ENCODE results near the gene PLEKHG5.
"Not testable (repeated sequence)": the region's sequence is repeated elsewhere in the genome, so short reads cannot be mapped to it uniquely, and the experiment has no call there.

Gene PLEKHG5

GRCh38 chr1:6446665-6447015, 44.8 kb downstream of the PLEKHG5 start:
- no peak overlapping the region for H3K27ac ChIP-seq
- TF ChIP-seq ZFX (IDR thresholded peaks at IDR 0.05; ENCODE audit: borderline replicate concordance) (no peak), CTCF (IDR thresholded peaks at IDR 0.05) (no peak)

DNA sequence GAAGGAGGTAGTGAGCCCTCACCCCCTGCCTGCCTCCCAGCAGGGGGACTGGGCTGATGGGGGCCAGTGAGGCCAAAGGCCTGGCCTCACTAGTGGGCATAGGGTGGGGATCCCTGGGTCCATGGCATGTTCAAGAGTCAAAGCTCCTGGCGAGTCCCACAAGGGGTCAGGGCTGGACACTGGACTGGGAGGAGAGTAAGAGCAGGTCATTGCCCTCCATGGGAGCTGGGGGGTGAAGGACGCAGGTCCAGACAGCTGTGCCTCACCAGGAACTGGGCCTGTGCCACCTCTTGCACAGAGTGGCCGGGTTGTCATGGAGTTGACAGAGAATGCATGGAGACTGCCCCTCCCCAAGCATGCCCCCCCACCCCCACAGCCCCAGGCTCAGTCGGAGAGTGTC, 45.5 kb downstream of the PLEKHG5 start:
- H3K27ac ChIP-seq: not testable (repeated sequence)

DNA sequence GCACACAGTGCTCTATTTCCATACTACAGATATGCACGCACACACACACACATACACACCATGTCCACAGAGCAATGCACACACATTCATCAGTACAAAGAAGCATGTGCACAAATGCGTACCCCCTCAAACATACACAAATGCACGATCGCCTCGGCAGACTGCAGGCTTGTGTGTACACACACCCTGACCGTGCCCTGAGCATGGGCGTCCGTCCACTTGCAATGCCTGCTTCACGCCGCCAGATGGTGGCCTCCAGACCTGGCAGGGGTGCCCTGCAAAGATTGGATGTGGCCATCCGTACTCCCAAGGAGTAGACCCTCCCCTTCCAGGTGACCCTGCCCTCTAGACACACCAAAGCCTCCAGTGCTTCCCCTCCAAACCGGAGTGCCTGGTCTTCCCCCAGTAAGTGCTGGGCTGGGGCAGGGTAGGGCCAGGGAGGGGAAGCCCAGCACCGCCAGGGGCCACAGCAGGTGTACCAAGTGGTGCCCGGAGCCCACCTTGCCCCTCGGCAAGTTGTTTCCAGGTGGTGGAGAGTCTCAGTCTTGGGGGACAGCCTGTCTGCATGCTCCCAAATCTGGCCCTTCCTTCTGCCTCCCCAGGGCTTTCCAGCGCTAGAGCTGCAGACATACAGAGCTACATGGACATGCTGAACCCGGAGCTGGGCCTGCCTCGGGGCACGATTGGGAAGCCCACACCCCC, 46.3 kb downstream of the PLEKHG5 start:
- no peak overlapping the region for H3K27ac ChIP-seq
- peak; percentile 81 for TF ChIP-seq CTCF (IDR thresholded peaks at IDR 0.05)
- TF ChIP-seq ZFX (IDR thresholded peaks at IDR 0.05; ENCODE audit: borderline replicate concordance): no peak

- TF ChIP-seq ZFX (IDR thresholded peaks at IDR 0.05; ENCODE audit: borderline replicate concordance) (no peak), CTCF (IDR thresholded peaks at IDR 0.05) (no peak)
- H3K27ac ChIP-seq: no peak overlapping the region
Measured at GRCh38 chr1:6444377-6444776, 47.1 kb downstream of the PLEKHG5 start.

GRCh38 chr1:6443339-6444115, 47.9 kb downstream of the PLEKHG5 start:
- H3K27ac ChIP-seq: no peak overlapping the region
- no peak for TF ChIP-seq ZFX (IDR thresholded peaks at IDR 0.05; ENCODE audit: borderline replicate concordance)
- no peak for TF ChIP-seq CTCF (IDR thresholded peaks at IDR 0.05)

DNA sequence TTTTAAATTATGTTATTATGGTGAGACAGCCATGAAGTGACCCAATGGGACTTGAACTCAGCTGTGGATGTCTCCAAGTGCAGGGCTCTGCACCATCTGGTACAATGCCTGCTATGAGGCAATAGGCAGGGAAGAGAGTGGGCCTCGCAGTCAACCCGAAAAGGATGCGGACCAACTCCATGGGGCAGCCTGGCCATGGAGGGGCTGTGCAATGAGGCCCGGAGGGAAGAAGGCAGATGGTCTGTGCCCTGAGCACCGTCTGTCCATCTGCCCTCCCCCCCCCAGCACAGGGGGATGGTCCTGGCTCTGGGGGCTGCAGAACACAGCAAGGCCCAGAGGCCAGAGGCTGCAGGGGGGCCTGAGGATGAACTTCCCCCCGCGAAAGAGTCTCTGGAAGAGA, 49.9 kb downstream of the PLEKHG5 start:
- no peak for TF ChIP-seq CTCF (IDR thresholded peaks at IDR 0.05)
- TF ChIP-seq ZFX (IDR thresholded peaks at IDR 0.05; ENCODE audit: borderline replicate concordance): no peak
- no peak overlapping the region for H3K27ac ChIP-seq

DNA sequence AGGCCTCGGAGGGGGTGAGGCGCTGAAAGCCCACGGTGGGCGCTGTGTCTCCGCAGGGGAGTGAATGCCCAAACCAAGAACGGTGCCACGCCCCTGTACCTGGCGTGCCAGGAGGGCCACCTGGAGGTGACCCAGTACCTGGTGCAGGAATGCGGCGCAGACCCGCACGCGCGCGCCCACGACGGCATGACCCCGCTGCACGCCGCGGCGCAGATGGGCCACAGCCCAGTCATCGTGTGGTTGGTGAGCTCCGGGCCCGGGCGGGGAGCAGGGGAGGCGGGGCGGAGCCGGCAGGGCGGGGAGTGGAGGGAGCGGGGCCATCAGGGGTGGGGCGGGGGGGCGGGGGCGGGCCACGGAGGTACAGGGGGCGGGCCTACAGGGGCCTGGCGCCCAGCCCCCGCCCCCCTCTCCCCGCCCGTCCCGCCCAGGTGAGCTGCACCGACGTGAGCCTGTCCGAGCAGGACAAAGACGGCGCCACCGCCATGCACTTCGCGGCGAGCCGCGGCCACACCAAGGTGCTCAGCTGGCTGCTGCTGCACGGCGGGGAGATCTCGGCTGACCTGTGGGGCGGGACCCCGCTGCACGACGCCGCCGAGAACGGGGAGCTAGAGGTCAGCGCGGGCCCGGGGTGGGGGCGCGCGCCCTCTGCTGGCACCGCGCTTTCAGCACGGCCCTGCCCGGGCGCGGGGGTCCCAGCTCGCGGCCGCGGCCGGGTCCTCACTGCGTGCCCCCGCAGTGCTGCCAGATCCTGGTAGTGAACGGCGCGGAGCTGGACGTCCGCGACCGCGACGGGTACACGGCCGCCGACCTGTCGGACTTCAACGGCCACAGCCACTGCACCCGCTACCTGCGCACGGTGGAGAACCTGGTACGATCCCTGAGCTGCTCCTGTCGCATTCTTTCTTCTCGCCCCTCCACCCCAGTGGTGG, 51.0 kb downstream of the PLEKHG5 start:
- H3K27ac ChIP-seq: no peak overlapping the region
- TF ChIP-seq CTCF (IDR thresholded peaks at IDR 0.05) (peak; percentile 57), ZFX (IDR thresholded peaks at IDR 0.05; ENCODE audit: borderline replicate concordance) (no peak)
